HG03135 (cell line): ENCODE results near the gene AP3D1.
"Not testable (repeated sequence)": the region's sequence is repeated elsewhere in the genome, so short reads cannot be mapped to it uniquely, and the experiment has no call there.

Source experiments
- ATAC-seq: cut with Tn5 transposase; IDR thresholded peaks from one replicate; pipeline ENCODE4 v1.9.1; 2021; ENCODE audit warnings: mild to moderate bottlenecking, moderate library complexity; ENCODE audit not compliant: unreplicated experiment

Gene AP3D1

DNA sequence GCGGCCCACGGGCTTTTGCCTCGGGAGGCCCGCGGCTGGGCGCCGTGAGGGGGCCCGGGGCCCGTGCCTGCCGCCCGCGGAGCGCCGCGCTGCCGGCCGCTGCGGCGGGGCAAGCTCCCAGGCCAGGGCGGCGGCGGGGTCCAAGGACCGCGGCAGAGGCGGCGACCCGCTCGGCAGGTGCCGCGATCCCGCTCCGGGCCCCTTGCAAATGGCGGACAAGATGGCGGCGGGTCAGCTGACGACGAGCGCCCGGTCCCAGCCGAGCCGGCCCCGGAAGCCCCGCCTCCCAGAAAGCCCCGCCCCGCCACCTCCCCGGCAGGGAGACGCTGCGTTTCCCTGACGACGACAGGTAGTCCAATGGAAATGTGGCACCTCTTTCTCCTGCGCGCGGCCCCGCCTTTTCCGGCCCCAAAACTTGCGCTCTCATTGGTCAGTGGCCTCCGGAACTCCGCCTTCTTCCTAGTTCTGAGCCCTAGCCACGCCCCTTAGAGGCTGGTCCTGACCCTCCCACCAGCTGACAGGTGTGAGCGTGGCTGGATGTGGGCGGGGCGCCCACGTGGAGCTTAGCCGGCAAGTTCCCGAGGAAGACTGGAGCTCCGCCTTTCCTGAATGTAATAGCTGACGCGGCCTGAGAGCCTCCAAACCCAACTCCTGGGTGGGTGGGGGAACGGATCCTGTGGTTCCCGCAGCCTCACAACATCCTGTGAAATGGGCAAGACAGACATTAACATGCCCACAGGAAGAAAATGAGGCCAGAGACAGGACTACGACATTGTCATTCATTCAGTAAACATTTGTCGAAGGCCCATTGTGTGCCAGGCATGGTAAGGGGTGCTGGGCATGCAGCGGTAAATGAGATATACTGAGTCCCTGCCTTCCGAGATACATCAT, at the start of gene AP3D1:
AP3D1 (minus strand) TSS at position 228 of the 891 bp plus-strand sequence. CDS start 232 bp downstream, outside the sequence.
- peak; percentile 84 for ATAC-seq

DNA sequence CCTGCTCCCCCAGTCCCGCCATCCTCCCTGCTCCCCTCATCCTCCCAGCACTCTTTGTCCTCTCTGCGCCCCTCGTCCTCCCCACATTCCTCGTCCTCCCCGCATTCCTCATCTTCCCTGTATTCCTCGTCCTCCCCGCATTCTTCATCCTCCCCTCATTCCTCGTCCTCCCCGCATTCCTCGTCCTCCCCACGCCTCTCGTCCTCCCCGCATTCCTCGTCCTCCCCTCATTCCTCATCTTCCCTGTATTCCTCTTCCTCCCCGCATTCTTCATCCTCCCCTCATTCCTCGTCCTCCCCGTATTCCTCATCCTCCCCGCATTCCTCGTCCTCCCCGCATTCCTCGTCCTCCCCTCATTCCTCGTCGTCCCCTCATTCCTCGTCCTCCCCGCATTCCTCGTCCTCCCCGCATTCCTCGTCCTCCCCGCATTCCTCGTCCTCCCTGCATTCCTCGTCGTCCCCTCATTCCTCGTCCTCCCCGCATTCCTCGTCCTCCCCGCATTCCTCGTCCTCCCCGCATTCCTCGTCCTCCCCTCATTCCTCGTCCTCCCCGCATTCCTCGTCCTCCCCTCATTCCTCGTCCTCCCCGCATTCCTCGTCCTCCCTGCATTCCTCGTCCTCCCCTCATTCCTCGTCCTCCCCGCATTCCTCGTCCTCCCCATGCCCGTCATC, 49.4 kb upstream of the AP3D1 start:
- not testable (repeated sequence) for ATAC-seq

GRCh38 chr19:2199861-2200623, 48.7 kb upstream of the AP3D1 start:
- no peak for ATAC-seq

GRCh38 chr19:2199215-2199614, 47.8 kb upstream of the AP3D1 start:
- no peak for ATAC-seq

DNA sequence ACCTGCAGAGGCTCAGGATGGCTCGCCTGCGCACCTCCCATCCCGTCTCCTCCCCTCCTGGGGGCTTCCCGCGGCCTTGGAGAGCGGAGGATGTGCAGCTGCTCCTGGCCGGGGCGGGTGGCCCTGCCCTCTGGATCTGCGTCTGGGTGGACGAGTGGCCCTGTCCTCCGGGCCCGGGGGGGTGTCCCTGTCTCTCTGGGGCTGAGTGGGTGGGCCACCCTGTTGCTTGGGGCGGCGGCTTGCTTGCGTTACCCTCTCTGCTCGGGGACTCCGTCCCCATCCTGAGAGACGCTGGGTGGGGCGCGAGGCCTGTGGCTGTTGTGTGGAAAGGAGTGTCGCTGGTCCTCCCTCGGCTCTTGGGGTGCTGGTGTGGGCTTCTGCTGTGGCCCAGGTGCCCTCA, 47.0 kb upstream of the AP3D1 start:
- ATAC-seq: no peak

- no peak for ATAC-seq
Measured at GRCh38 chr19:2197270-2197669, 45.9 kb upstream of the AP3D1 start.

- ATAC-seq: no peak
Measured at GRCh38 chr19:2195914-2196313, 44.5 kb upstream of the AP3D1 start.

- ATAC-seq: no peak
Measured at GRCh38 chr19:2195361-2195760, 44.0 kb upstream of the AP3D1 start.

GRCh38 chr19:2194513-2195078, 43.2 kb upstream of the AP3D1 start:
- no peak for ATAC-seq

DNA sequence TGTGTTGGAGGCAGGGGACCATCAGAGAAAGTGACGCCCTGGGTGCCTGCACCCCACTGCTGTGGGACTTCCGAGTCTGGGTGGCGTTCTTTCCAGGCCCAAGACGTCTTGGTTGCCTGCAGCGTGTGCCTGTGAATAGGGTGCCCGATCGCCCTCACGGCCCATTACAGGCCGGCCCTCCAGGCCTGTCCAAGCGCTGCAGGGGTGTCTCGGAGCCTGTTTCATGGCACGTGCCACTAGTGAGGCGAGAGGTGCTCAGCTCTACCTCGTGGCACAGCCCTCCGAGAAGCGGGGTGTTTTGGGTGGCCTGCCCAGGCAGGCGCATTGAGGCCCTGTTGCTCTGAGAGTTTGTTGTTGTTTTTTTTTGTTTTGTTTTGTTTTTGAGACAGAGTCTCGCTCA, 42.4 kb upstream of the AP3D1 start:
- ATAC-seq: no peak

- ATAC-seq: no peak
Measured at GRCh38 chr19:2192862-2193261, 41.5 kb upstream of the AP3D1 start.

DNA sequence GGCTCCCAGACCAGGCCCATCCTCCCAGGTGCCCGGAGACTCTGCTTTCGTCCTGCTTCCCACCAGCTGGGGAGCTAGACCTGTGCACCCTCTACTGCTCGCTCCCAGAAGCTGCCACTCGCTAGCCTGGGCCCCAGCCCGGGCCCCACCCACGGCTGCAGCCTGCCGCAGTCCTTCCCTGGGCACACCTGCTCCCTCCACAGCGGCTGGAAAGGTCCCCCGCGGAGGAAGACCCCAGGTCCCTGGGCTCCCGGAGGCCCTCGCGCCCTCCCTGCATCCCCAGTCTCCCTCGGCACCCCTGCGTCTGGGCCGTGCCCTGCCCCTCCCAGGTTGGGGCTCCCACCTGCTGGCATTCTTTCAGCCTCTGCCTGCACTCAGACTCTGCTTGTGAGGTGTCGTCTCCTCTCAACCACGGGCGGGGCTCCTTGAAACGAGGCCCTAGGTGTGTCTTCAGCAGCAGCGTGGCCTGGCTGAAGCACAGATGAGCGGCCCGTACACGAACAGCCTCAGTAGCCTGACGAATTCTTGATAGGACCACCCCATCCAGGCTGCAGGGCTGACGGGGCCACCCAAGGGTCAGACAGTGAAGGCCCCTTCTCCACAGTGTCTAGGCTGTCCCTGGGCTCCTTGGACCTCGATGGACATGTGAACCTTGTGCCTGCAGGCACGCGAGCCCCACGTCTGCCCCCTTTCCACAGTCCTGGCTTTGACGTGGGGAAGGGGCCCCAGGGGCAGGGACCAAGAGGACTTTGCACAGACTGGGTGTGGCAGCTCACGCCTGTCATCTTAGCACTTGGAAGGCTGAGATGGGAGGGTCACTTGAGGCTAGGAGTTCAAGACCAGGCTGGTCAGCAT, 40.3 kb upstream of the AP3D1 start:
- no peak for ATAC-seq

DNA sequence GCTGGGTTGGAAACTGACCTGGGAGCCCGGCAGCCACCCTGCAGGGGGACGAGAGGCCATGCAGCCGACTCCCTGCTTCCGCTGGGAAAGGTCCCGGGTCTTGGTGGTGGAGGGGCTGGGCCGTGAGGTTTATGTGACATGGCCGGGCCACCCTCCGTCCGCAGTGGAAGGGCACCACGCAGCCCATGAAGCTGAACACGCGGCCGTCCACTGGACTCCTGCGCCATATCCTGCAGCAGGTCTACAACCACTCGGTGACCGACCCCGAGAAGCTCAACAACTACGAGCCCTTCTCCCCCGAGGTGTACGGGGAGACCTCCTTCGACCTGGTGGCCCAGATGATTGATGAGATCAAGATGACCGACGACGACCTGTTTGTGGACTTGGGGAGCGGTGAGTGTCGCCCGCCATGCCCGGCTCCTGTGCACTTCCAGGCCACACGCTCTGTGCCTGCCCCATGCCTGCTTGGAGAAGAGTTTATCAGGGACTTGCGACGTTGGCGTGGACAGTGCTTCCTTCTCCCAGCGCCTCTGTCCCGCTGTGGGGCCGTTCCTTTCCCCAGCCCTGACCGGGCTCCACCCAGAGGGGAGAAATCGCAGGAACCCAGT, 39.6 kb upstream of the AP3D1 start:
- no peak for ATAC-seq

- ATAC-seq: no peak
Measured at GRCh38 chr19:2189880-2190279, 38.5 kb upstream of the AP3D1 start.

- ATAC-seq: no peak
Measured at GRCh38 chr19:2188708-2189385, 37.5 kb upstream of the AP3D1 start.

DNA sequence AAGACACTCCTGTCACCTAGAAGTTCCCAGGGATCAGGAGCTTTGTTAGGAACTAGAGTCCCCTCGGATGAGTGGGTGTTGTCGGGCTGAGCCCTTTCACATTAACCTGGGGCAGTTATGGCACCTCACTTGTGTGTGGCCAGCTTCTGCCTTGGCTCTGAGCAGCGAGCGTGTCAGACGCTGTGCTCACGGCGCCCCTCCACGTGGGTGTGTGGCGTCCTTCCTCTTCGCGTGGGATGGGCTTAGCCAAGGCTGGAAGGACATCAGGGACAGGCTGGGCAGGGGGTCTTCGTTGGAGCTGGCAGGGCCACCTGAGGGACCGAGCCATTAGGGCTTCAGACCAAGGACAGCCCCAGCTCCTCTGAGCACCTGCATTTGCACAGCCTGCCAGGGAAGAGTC, 35.8 kb upstream of the AP3D1 start:
- ATAC-seq: no peak

DNA sequence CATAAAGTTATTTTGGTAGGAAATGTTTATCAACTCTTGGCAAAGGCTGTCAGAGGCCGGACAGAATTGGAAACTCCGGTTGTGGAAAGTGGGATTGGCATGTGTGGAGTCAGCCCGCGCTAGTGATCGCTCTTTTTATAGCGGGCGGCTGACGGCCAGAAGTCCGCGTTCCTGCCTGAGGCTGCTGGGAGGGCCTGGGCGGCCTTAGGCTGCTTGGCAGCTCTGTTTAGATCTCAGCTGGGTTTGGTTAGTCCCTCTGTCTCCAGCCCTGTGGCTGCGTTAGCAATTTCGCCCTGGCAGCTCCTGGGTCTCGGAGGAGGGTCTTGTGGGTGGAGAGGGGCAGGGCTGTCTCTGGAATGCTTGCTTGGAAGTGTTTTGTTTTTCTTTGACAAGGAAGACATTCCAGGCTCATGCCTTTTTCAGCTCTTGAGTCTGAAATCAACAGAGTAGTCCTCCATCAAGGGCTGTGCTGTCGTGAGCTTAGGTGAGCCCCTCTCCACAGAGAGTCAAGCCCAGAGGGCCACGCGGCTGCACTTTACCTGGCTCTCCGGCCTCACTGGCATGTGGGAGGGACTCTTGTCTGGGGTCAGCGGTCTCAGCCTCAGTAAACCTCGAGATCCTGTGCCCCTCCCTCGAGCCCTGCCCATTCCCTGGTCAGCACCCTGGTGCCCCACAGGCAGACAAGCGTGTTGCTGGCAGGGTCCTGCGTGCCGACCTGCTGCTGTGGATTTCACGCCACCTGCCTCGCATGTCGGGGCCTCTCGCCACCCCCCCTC, 34.9 kb upstream of the AP3D1 start:
- ATAC-seq: no peak

DNA sequence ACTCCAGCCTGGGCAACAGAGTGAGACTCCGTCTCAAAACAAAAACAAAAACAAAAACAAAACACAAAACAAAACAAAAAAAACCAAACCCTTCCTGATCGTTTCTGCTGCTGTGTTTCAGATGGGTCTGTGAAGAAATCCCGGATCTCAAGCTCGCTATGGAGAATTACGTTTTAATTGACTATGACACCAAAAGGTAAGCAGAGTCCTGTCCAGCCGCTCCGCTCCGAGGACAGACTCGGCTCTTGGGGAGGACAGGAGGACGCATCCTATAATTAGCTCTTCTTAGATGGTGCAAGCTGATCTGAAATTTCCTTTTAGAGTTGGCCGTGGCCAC, 34.3 kb upstream of the AP3D1 start:
- no peak for ATAC-seq
